ENCODE measurements around the gene TNRC18. TPM values are rescaled to one million over a fixed set of nuclear protein-coding genes. Genes with fewer than 3 reads are reported as not detected.
A peak's percentile ranks its signal among the peaks of the same experiment; 100 is the strongest.

TNRC18 gene
- total RNA-seq, 1 donor from 2014 or later = 91.8 TPM

DNA sequence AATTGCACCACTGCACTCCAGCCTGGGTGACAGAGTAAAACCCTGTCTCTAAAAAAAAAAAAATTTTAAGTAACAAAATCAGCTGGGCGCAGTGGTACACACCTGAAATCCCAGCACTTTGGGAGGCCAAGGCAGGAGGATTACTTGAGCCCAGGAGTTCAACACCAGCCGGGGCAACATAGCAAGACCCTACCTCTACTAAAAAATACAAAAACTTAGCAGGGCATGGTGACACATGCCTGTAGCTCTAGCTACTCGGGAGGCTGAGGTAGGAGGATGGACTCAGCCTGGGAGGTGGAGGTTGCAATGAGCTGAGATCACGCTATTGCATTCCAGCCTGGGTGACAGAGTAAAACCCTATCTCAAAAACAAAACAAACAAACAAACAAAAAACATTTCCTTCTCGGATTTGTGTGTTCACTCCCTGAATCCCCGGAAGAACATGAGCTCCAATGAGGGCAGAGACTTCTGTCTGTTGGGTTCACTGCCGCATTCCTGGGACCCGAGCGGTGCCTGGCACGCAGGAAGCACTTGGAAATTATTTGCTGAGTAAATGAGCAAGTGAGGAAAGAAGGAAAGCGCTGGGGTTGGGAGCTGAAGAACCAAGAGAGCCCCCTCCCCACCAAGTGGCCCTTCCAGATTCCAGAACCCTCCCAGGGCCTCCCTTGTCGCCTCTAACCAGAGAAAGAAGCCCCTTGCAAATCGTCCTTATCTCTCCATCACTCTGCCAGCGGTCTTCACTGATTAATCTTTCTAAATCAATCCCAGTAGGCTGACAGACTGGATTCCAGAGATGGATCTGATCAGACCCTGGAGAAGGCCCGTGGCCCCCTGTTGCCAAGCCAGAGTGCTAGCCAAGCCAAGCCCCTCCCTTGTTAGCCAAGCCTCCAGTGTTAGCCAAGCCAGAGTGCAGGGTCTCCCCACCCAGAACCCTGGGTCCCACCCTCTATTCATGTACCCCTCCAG, 6.2 kb downstream of the TNRC18 start:
- DNase-seq (ENCODE audit: low spot score) = no peak
- Mint-ChIP-seq H3K27me3 (ENCODE audit: unreplicated experiment) (peaks cover 20% of the 10 kb centered on the region), H3K4me3 (ENCODE audit: unreplicated experiment) (peak overlapping the region; percentile 59), H3K4me1 (ENCODE audit: unreplicated experiment) (peaks cover 16% of the 10 kb centered on the region), H3K9me3 (ENCODE audit: unreplicated experiment) (no peaks in the 10 kb centered on the region), H3K27ac (ENCODE audit: unreplicated experiment) (peak overlapping the region; percentile 22), H3K36me3 (ENCODE audit: low read depth, unreplicated experiment) (peaks cover 13% of the 10 kb centered on the region)
- TF ChIP-seq CTCF (IDR thresholded peaks at IDR 0.05; ENCODE audit: unreplicated experiment) = no peak

- Mint-ChIP-seq H3K27ac (ENCODE audit: unreplicated experiment) (no peak overlapping the region), H3K27me3 (ENCODE audit: unreplicated experiment) (peaks cover 14% of the 10 kb centered on the region), H3K4me1 (ENCODE audit: unreplicated experiment) (peaks cover 23% of the 10 kb centered on the region), H3K9me3 (ENCODE audit: unreplicated experiment) (no peaks in the 10 kb centered on the region), H3K36me3 (ENCODE audit: low read depth, unreplicated experiment) (peaks cover 25% of the 10 kb centered on the region), H3K4me3 (ENCODE audit: unreplicated experiment) (no peak overlapping the region)
- no peak for DNase-seq (ENCODE audit: low spot score)
- no peak for TF ChIP-seq CTCF (IDR thresholded peaks at IDR 0.05; ENCODE audit: unreplicated experiment)
Observed at GRCh38 chr7:5414916-5415315, 8.7 kb downstream of the TNRC18 start.

DNA sequence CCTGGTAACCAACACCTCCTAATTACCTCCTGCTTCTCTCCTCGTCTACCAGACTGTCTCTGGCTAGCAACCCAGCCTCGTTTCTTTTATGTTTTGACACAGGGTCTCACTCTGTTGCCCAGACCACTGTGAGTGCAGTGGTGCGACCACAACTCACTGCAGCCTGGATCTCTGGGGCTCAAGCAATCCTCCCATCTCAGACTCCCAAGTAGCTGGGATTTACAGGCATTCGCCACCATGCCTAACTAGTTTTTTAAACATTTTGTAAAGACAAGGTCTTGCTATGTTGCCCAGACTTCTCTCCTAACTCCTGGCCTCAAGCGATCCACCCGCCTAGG, 10.2 kb downstream of the TNRC18 start:
- H3K4me1 Mint-ChIP-seq (ENCODE audit: unreplicated experiment) = peaks cover 27% of the 10 kb centered on the region
- no peak overlapping the region for H3K4me3 Mint-ChIP-seq (ENCODE audit: unreplicated experiment)
- H3K27me3 Mint-ChIP-seq (ENCODE audit: unreplicated experiment) = peaks cover 12% of the 10 kb centered on the region
- DNase-seq (ENCODE audit: low spot score) = no peak
- no peak for TF ChIP-seq CTCF (IDR thresholded peaks at IDR 0.05; ENCODE audit: unreplicated experiment)
- no peaks in the 10 kb centered on the region for H3K9me3 Mint-ChIP-seq (ENCODE audit: unreplicated experiment)
- H3K27ac Mint-ChIP-seq (ENCODE audit: unreplicated experiment) = peak overlapping the region; percentile 68
- H3K36me3 Mint-ChIP-seq (ENCODE audit: low read depth, unreplicated experiment) = peaks cover 31% of the 10 kb centered on the region

DNA sequence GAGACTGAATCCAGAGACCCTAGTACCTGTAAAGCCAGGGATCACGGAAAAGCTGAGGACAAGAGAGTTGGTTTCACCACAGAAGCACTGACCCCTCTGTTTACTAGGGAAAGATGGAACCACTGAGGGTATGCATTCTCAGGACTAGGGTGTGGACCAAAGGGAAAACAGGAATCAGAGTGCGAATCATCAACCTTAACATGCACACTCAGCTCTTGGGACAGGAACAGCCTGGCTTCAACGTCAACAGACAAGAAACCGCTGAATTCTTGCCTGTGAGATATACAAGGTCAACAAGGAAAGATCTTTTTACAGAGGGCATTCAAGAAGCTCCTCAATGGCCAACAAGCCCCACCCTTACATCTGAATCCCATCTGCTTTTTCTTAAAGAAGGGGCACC, 14.9 kb downstream of the TNRC18 start:
- no peak for TF ChIP-seq CTCF (IDR thresholded peaks at IDR 0.05; ENCODE audit: unreplicated experiment)
- peak overlapping the region; percentile 35 for H3K4me3 Mint-ChIP-seq (ENCODE audit: unreplicated experiment)
- no peaks in the 10 kb centered on the region for H3K9me3 Mint-ChIP-seq (ENCODE audit: unreplicated experiment)
- peaks cover 9% of the 10 kb centered on the region for H3K27me3 Mint-ChIP-seq (ENCODE audit: unreplicated experiment)
- H3K36me3 Mint-ChIP-seq (ENCODE audit: low read depth, unreplicated experiment) = peaks cover 27% of the 10 kb centered on the region
- H3K27ac Mint-ChIP-seq (ENCODE audit: unreplicated experiment) = no peak overlapping the region
- H3K4me1 Mint-ChIP-seq (ENCODE audit: unreplicated experiment) = peaks cover 27% of the 10 kb centered on the region
- DNase-seq (ENCODE audit: low spot score) = no peak
